GM18868 (cell line): ENCODE measurements around the gene PSRC1.

Experiments used
- ATAC-seq: cut with Tn5 transposase; IDR thresholded peaks from one replicate; pipeline ENCODE4 v1.9.1; 2021; ENCODE audit warnings: mild to moderate bottlenecking, moderate library complexity; ENCODE audit not compliant: unreplicated experiment

The PSRC1 gene

DNA sequence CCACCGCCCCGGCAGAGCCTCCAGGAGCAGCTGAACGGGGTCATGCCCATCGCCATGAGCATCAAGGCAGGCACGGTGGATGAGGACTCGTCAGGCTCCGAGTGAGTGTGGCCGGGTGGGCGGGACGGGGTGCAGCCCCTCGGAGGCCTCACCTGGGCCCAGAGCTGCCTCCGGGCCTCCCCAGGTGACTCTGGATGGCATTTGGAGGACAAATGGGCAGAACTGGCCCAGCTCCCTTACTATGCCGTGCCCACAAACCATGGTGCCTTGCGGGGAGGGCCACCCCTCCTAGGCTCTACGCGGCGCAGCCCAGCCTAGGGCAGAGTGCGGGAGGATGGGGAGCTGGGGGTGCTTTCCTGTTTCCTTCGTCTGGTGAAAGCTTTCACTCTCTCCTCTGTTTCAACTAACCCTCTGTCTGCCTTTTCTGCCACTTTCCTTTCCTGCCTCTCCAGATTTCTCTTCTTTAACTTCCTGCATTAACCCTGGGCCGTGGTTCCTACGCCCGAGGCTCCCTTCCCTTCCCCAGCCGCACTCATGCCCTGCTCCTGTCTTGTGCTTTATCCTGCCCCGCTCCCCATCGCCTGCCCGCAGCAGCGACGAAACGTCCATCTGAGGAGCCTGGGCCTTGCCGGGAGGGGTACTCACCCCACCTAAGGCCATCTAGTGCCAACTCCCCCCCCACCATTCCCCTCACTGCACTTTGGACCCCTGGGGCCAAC is 9.2 kb downstream of the PSRC1 start:
- no peak for ATAC-seq

DNA sequence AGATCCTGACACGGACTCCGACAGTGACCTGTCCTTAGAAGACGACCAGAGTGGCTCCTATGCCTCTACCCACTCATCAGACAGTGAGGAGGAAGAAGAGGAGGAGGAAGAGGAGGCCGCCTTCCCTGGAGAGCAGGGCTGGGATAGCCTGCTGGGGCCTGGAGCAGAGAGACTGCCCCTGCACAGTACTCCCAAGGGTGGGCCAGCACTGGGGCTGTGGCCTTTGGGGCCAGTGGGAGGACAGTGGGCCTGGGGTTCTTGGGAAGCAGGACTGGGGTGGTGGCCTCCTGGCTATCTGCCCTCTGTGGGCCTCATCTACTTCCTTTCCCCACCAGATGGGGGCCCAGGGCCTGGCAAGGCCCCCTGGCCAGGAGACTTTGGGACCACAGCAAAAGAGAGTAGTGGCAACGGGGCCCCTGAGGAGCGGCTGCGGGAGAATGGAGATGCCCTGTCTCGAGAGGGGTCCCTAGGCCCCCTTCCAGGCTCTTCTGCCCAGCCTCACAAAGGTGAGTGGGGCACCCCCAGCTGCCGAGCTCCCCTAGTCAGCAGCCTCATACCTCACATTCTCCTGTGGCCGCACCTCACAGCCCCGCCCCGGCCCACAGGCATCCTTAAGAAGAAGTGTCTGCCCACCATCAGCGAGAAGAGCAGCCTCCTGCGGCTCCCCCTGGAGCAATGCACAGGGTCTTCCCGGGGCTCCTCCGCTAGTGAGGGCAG is 10.0 kb downstream of the PSRC1 start:
- no peak for ATAC-seq

DNA sequence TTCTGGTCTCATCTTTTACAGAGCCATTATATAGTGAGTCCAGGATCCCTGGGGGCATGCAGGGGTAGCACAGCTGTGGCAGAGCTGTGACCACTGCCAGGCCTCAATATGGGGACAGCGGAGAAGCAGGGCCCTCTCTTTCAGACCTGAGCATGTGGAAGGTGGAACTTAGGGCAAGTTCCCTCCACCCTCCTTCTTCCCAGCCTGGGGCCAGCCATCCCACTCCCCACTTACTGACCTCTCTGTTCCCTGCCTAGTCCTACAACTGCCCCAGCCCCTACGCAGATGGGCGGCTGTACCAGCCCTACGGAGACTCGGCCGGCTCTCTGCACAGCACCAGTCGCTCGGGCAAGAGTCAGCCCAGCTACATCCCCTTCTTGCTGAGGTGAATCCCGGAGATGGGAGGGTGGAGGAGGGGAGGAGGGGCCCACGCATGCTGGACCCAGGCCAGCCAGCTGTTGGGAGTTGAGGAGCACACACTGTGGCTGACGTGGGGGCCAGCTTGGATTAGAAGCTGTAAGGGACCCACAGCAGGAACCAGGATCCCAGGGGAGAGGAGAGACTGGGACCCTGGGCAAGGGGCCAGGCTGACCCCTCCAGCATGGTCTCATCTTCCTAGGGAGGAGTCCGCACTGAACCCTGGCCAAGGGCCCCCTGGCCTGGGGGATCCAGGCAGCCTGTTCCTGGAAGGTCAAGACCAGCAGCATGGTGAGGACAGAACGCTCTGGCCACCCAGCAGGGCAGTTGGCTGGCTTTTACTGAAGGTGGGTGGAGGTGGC is 10.7 kb downstream of the PSRC1 start:
- no peak for ATAC-seq

DNA sequence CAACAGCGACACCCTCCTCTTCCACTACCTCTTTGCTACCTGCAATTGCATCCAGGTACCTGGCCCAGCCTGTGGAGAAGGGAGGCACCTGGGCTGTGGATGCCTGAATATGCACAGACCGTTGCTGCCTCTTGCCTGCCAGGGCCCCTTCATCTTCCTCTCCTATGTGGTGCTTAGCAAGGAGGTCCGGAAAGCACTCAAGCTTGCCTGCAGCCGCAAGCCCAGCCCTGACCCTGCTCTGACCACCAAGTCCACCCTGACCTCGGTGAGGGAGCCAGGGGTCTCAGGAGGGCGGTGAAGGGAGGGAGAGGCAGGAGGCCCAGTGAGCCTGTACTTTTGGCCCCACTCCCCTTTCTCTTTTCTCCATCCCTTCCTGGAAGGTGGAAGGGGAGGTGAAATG is 11.5 kb downstream of the PSRC1 start:
- no peak for ATAC-seq

DNA sequence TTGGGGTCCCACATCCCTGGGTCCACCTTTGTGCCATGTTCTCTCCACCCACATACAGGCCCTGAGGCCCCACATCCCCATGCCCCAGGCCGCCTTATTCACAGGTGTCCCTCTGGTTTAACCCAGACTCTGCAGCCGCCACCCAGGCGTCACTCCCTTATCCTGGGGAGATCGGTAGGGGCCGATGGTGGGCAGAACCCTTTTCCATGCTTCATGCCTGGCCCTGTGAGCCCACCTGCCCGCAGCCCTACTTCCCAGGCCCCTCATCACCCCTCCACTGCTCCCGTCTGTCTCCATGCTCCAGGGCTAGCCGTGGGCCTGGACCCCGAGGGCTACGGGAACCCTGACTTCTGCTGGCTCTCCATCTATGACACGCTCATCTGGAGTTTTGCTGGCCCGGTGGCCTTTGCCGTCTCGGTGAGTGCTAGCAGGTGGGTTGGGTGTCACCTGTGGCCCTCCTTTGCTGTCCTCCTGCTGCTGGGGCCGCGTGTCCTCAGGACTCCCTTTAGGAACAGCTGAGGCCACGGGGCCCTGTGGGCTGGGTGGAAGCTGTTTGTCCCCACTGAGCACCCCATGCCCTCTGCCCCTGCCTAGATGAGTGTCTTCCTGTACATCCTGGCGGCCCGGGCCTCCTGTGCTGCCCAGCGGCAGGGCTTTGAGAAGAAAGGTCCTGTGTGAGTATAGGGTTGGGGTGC is 12.2 kb downstream of the PSRC1 start:
- no peak for ATAC-seq

DNA sequence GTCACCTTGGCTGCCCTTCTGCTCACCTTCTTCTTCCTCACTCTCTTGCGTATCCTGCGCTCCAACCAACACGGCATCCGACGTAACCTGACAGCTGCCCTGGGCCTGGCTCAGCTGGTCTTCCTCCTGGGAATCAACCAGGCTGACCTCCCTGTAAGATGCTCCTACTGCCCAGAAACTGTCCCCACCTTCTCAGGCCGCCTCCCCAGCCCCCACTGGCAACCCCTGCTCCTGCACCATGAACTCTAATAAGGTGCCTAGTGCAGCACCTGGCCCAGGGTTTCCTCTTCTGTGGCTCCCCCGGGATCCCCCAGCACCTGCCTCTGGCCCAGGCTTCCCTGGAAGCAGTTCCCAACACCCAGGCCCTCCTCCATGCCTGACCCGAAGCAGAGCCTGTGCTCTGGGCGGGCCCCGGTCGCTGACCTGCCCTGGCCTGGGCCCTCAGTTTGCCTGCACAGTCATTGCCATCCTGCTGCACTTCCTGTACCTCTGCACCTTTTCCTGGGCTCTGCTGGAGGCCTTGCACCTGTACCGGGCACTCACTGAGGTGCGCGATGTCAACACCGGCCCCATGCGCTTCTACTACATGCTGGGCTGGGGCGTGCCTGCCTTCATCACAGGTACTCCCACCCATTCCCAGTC is 12.8 kb downstream of the PSRC1 start:
- no peak for ATAC-seq

- no peak for ATAC-seq
Observed at GRCh38 chr1:109269212-109269980, 13.5 kb downstream of the PSRC1 start.

DNA sequence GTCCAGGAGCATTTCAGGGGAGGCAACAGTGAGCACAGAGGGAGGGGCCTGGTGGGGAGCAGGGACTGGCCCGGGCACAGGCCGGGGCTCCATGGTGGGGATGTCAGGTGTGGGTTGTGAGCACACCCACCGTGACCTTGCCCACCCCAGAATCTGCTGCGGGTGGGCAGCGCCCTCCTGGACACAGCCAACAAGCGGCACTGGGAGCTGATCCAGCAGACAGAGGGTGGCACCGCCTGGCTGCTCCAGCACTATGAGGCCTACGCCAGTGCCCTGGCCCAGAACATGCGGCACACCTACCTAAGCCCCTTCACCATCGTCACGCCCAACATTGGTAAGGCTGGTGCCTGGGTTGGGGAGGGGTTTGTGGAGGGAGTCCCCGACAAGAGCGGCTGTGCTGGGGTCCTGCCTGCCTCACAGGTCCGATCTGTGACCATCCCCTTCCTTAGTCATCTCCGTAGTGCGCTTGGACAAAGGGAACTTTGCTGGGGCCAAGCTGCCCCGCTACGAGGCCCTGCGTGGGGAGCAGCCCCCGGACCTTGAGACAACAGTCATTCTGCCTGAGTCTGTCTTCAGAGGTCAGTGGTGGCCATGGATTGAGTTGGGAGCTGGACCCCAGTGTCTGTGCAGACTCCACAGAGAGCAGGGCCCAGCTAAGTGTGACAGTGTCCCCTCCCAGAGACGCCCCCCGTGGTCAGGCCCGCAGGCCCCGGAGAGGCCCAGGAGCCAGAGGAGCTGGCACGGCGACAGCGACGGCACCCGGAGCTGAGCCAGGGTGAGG is 14.3 kb downstream of the PSRC1 start:
- no peak for ATAC-seq

GRCh38 chr1:109267743-109268300 is 15.1 kb downstream of the PSRC1 start:
- ATAC-seq = no peak

DNA sequence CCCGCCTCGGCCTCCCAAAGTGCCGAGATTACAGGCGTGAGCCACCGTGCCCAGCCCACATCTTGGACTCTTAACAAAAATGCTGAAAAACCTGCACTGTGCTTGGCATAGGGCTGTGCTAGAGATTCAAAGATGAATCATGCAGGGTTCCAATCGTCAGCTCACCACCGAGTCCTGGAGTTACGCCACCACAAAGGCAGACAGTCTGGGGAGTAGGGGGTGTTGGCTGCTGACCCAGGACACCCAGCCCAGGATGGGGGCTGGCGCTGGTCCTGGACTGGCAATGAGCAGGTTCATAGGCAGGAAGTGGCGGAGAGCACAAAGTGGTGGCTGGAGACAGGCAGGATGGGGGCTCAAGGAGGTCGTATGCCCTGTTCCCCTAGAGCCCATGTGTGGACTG is 16.0 kb downstream of the PSRC1 start:
- ATAC-seq = no peak

DNA sequence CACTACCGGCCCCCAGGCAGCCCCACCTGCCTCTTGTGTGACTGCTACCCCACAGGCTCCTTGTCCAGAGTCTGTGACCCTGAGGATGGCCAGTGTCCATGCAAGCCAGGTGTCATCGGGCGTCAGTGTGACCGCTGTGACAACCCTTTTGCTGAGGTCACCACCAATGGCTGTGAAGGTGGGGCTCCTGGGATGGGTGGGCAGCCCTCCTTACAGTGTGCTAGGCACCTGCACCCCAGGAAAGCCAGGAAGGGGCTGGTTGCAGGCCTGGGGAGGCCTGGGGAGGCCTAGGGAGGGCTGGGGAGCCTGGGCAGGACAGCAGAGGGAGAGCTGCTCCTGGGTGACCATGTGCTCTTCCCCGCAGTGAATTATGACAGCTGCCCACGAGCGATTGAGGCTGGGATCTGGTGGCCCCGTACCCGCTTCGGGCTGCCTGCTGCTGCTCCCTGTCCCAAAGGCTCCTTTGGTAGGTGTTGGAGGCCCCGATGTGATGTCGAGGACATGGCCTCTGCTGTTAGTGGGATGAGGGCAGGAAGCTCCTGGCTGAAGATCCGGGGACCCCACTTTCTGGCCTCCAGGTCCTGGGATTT is 17.1 kb downstream of the PSRC1 start:
- ATAC-seq = no peak

- no peak for ATAC-seq
Observed at GRCh38 chr1:109265016-109265415, 17.9 kb downstream of the PSRC1 start.

DNA sequence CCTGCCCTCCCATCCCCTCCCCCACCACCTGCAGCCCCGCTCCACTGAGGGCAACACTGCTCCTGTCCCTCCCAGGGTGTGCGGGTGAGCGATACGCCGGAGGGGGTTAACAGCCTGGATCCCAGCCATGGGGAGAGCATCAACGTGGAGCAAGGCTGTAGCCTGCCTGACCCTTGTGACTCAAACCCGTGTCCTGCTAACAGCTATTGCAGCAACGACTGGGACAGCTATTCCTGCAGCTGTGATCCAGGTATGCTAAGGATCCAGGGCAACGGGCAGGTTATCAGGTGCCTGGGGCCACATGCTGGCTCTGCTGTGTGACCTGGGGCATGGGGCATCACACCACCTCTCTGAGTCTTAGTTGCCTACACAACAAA is 18.6 kb downstream of the PSRC1 start:
- ATAC-seq = no peak

DNA sequence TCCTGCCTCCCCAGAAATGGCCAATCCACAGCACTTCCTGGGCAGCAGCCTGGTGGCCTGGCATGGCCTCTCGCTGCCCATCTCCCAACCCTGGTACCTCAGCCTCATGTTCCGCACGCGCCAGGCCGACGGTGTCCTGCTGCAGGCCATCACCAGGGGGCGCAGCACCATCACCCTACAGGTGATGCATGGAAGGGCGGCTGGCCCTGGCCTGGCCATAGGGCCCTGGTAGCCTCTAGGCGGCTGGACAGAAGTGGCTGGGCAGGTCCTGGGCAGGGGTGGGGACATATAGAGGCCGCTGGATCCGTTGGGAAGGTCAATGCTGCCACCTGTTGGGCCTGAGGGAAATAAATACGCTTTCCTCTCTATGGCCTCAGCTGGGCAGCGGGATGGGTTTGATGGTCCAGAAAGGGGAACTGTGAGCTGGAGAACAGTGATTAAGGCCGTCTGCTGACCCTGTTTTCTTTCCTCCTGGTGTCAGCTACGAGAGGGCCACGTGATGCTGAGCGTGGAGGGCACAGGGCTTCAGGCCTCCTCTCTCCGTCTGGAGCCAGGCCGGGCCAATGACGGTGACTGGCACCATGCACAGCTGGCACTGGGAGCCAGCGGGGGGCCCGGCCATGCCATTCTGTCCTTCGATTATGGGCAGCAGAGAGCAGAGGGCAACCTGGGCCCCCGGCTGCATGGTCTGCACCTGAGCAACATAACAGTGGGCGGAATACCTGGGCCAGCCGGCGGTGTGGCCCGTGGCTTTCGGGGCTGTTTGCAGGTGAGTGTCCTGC is 19.2 kb downstream of the PSRC1 start:
- peak; percentile 83 for ATAC-seq

GRCh38 chr1:109263234-109263596 is 19.7 kb downstream of the PSRC1 start:
- ATAC-seq = no peak

- no peak for ATAC-seq
Observed at GRCh38 chr1:109262231-109263055, 20.5 kb downstream of the PSRC1 start.

DNA sequence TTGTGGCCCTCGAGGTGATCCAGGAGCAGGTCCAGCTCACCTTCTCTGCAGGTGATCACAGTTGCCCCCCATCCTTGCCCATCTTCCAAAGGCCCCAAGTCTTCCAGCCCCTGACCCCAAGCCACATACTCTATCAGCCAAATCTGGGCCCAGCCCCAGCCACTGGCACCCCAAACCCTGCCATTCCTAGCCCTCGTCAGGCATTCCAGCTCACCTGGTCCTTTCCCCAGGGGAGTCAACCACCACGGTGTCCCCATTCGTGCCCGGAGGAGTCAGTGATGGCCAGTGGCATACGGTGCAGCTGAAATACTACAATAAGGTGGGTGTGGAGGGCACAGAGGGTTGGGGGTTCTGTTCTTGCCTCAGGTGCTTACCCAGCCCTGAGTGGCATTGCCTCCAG is 21.4 kb downstream of the PSRC1 start:
- ATAC-seq = no peak
